HL-60 (cell line): ENCODE measurements around the gene ANXA3.

Experiments
- GABPA ChIP-seq: IDR thresholded peaks from 2 replicates; pipeline ENCODE4 v1.6.1; 2012; ENCODE audit warnings: low read depth
- POLR2AphosphoS5 ChIP-seq: IDR thresholded peaks from 2 replicates; pipeline ENCODE4 v1.6.1; 2012; ENCODE audit warnings: low read depth
- TF ChIP-seq, protein P1 (sequence below): IDR thresholded peaks from one replicate; pipeline ENCODE4 v1.5.1; 2011; ENCODE audit warnings: low read length, control low read depth, inconsistent platforms; ENCODE audit not compliant: insufficient read depth

- TF ChIP-seq POLR2AphosphoS5 (no peak), GABPA (no peak)
- TF ChIP-seq, protein P1, sequence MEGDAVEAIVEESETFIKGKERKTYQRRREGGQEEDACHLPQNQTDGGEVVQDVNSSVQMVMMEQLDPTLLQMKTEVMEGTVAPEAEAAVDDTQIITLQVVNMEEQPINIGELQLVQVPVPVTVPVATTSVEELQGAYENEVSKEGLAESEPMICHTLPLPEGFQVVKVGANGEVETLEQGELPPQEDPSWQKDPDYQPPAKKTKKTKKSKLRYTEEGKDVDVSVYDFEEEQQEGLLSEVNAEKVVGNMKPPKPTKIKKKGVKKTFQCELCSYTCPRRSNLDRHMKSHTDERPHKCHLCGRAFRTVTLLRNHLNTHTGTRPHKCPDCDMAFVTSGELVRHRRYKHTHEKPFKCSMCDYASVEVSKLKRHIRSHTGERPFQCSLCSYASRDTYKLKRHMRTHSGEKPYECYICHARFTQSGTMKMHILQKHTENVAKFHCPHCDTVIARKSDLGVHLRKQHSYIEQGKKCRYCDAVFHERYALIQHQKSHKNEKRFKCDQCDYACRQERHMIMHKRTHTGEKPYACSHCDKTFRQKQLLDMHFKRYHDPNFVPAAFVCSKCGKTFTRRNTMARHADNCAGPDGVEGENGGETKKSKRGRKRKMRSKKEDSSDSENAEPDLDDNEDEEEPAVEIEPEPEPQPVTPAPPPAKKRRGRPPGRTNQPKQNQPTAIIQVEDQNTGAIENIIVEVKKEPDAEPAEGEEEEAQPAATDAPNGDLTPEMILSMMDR: no peak
Observed at GRCh38 chr4:78518561-78518960, 33.0 kb upstream of the ANXA3 start.
